H1 (cell line): ENCODE results near the gene ZNF91. TPM values are rescaled to one million over a fixed set of nuclear protein-coding genes. Genes with fewer than 3 reads are reported as not detected.

Source experiments
- CTCF ChIA-PET: fragments of 300-600 bp; sonication (Branson Sonifier 250); formaldehyde crosslinking; loops from one replicate; lab custom pipeline; 2021; ENCODE audit not compliant: partially characterized antibody; lab: Charles Lee
- POLR2A ChIA-PET: fragments of 300-600 bp; sonication (Branson Sonifier 250); formaldehyde crosslinking; loops from one replicate; lab custom pipeline; 2021; ENCODE audit warnings: inconsistent platforms; ENCODE audit not compliant: partially characterized antibody; lab: Charles Lee
- DNase-seq, 2 experiments: peaks; one replicate each; pipeline versions ENCODE4 v3.0.0 to v3.0.0-alpha.2; 2010 to 2022; ENCODE audit warnings: low spot score in 2 of 2, low read depth in 1 of 2, mixed read lengths in 1 of 2
- FAIRE-seq: peaks from 2 replicates; lab custom pipeline; 2011; peaks lifted over from hg19 to GRCh38; lab: Jason Lieb, UNC
- H2AFZ ChIP-seq: 2 replicates; pipeline ENCODE4 v1.8.1; 2012; ENCODE audit warnings: low read length, inconsistent platforms
- H2AK5ac ChIP-seq: 2 replicates; pipeline ENCODE4 v1.6.1; 2013; ENCODE audit warnings: low read depth, low read length
- H2BK120ac ChIP-seq: replicated peaks from 2 replicates; pipeline ENCODE3; 2013; ENCODE audit warnings: low read depth, low read length, inconsistent platforms
- H2BK12ac ChIP-seq: 2 replicates; pipeline ENCODE4 v1.6.1; 2013; ENCODE audit warnings: low read depth, low read length
- H2BK15ac ChIP-seq: 2 replicates; pipeline ENCODE4 v1.6.1; 2013; ENCODE audit warnings: low read length
- H2BK20ac ChIP-seq: 2 replicates; pipeline ENCODE4 v1.6.1; 2013; ENCODE audit warnings: low read length
- H2BK5ac ChIP-seq: 2 replicates; pipeline ENCODE4 v1.6.1; 2013; ENCODE audit warnings: low read depth, low read length
- H3K14ac ChIP-seq: 2 replicates; pipeline ENCODE4 v1.6.1; 2013; ENCODE audit warnings: inconsistent platforms; ENCODE audit not compliant: insufficient read length
- H3K18ac ChIP-seq: 2 replicates; pipeline ENCODE4 v1.6.1; 2013; ENCODE audit warnings: low read length; ENCODE audit errors: extremely low read depth
- H3K23ac ChIP-seq: 2 replicates; pipeline ENCODE4 v1.6.1; 2013; ENCODE audit warnings: inconsistent platforms; ENCODE audit not compliant: insufficient read length
- H3K23me2 ChIP-seq: 2 replicates; pipeline ENCODE4 v1.6.1; 2013; ENCODE audit warnings: low read depth, low read length
- H3K27ac ChIP-seq: 2 replicates; pipeline ENCODE4 v1.6.1; 2011; ENCODE audit warnings: low read depth, low read length, inconsistent platforms
- H3K27me3 ChIP-seq, 4 experiments: replicated peaks in 1 of 4; 1 replicate in 1 of 4; 2 replicates in 3 of 4; pipeline versions ENCODE4 v1.6.1 to v1.8.1; 2011 to 2013; ENCODE audit warnings: low read length in 3 of 4, mild to moderate bottlenecking in 3 of 4, inconsistent platforms in 2 of 4, mixed read lengths in 2 of 4, moderate library complexity in 1 of 4; ENCODE audit not compliant: control insufficient read depth in 3 of 4, insufficient read depth in 3 of 4; ENCODE audit errors: extremely low read depth in 1 of 4
- H3K36me3 ChIP-seq, 4 experiments: 2 replicates each; pipeline versions ENCODE4 v1.6.1 to v1.8.1; 2011 to 2013; ENCODE audit warnings: mild to moderate bottlenecking in 4 of 4, low read length in 3 of 4, moderate library complexity in 2 of 4, control low read depth in 1 of 4, inconsistent platforms in 1 of 4; ENCODE audit not compliant: insufficient read depth in 4 of 4, control insufficient read depth in 2 of 4
- H3K4ac ChIP-seq: replicated peaks from 2 replicates; pipeline ENCODE3; 2013; ENCODE audit warnings: low read length, low read depth, mixed read lengths, inconsistent platforms; ENCODE audit not compliant: insufficient read length
- H3K4me1 ChIP-seq, 4 experiments: replicated peaks in 1 of 4; 1 replicate in 1 of 4; 2 replicates in 3 of 4; pipeline versions ENCODE4 v1.6.1 to v1.8.1; 2011 to 2013; ENCODE audit warnings: low read length in 3 of 4, inconsistent platforms in 2 of 4, mixed read lengths in 1 of 4; ENCODE audit not compliant: insufficient read depth in 4 of 4, control insufficient read depth in 3 of 4
- H3K4me2 ChIP-seq, 2 experiments: 2 replicates each; pipeline versions ENCODE4 v1.6.1 to v1.8.1; 2011 to 2013; ENCODE audit warnings: low read depth in 2 of 2, low read length in 2 of 2, control low read depth in 1 of 2, inconsistent platforms in 1 of 2, mild to moderate bottlenecking in 1 of 2; ENCODE audit not compliant: insufficient read depth in 1 of 2
- H3K4me3 ChIP-seq, 4 experiments: fragments of 200-600, 300-600 bp in 1 of 4; sonication (generic), shearing (Covaris generic), sonication (Bioruptor Twin) in 1 of 4; 2 replicates each; pipeline versions ENCODE4 v1.5.1 to v1.8.1; 2011 to 2016; ENCODE audit warnings: low read length in 4 of 4, low read depth in 3 of 4, control low read depth in 2 of 4, inconsistent platforms in 2 of 4, mild to moderate bottlenecking in 2 of 4, mixed read lengths in 1 of 4, moderate library complexity in 1 of 4; ENCODE audit not compliant: insufficient read depth in 2 of 4; ENCODE audit errors: extremely low read depth in 1 of 4
- H3K56ac ChIP-seq: replicated peaks from 2 replicates; pipeline ENCODE3; 2013; ENCODE audit warnings: low read depth, mild to moderate bottlenecking, mixed read lengths, low read length, inconsistent platforms; ENCODE audit not compliant: insufficient read length
- H3K79me1 ChIP-seq: 2 replicates; pipeline ENCODE4 v1.6.1; 2013; ENCODE audit warnings: low read depth, low read length, control low read depth
- H3K79me2 ChIP-seq, 2 experiments: 2 replicates each; pipeline versions ENCODE4 v1.6.1 to v1.8.1; 2012 to 2013; ENCODE audit warnings: low read length in 2 of 2, mild to moderate bottlenecking in 2 of 2, inconsistent platforms in 1 of 2; ENCODE audit not compliant: insufficient read depth in 2 of 2, control insufficient read depth in 1 of 2
- H3K9ac ChIP-seq, 4 experiments: replicated peaks in 1 of 4; 1 replicate in 1 of 4; 2 replicates in 3 of 4; pipeline versions ENCODE4 v1.6.1 to v1.8.1; 2011 to 2013; ENCODE audit warnings: low read depth in 3 of 4, low read length in 3 of 4, control low read depth in 2 of 4, mild to moderate bottlenecking in 2 of 4, moderate library complexity in 2 of 4, inconsistent platforms in 1 of 4; ENCODE audit errors: extremely low read depth in 1 of 4
- H3K9me3 ChIP-seq, 2 experiments: 2 replicates each; pipeline versions ENCODE4 v1.6.1 to v1.8.1; 2012 to 2013; ENCODE audit warnings: mild to moderate bottlenecking in 2 of 2, moderate library complexity in 2 of 2, control low read depth in 1 of 2, inconsistent platforms in 1 of 2, low read depth in 1 of 2, low read length in 1 of 2, mixed read lengths in 1 of 2; ENCODE audit not compliant: insufficient read depth in 2 of 2
- H4K20me1 ChIP-seq, 2 experiments: replicated peaks in 1 of 2; 2 replicates each; pipeline versions ENCODE3 to v1.8.1; 2011 to 2013; ENCODE audit warnings: inconsistent platforms in 2 of 2, low read length in 2 of 2, mild to moderate bottlenecking in 1 of 2; ENCODE audit not compliant: insufficient read depth in 2 of 2, control insufficient read depth in 1 of 2
- H4K5ac ChIP-seq: 2 replicates; pipeline ENCODE4 v1.6.1; 2013; ENCODE audit warnings: low read length, low read depth, mixed read lengths, inconsistent platforms; ENCODE audit not compliant: insufficient read length
- H4K8ac ChIP-seq: 2 replicates; pipeline ENCODE4 v1.8.0; 2013; ENCODE audit warnings: mild to moderate bottlenecking, moderate library complexity, low read length, inconsistent platforms; ENCODE audit not compliant: insufficient read depth; ENCODE audit errors: extremely low read depth
- H4K91ac ChIP-seq: replicated peaks from 2 replicates; pipeline ENCODE3; 2013; ENCODE audit warnings: low read length, mixed read lengths, inconsistent platforms; ENCODE audit not compliant: insufficient read length
- BACH1 ChIP-seq: IDR thresholded peaks from 2 replicates; pipeline ENCODE4 v1.6.1; 2012; ENCODE audit warnings: low read length, improper control_type of control experiment
- BCL11A ChIP-seq, 2 experiments: IDR thresholded peaks; one replicate each; pipeline ENCODE4 v1.6.1; 2011; ENCODE audit warnings: low read depth in 2 of 2, low read length in 2 of 2, mild to moderate bottlenecking in 2 of 2
- CREB1 ChIP-seq: IDR thresholded peaks from 2 replicates; pipeline ENCODE4 v1.6.1; 2012; ENCODE audit warnings: inconsistent platforms
- CTBP2 ChIP-seq: IDR thresholded peaks from 2 replicates; pipeline ENCODE4 v1.7.0; 2011; ENCODE audit warnings: borderline replicate concordance, mild to moderate bottlenecking, moderate library complexity, mixed read lengths, low read length; ENCODE audit not compliant: insufficient read depth, insufficient read length
- E2F6 ChIP-seq: IDR thresholded peaks from 2 replicates; pipeline ENCODE4 v1.6.1; 2012; ENCODE audit warnings: inconsistent platforms
- EGR1 ChIP-seq: IDR thresholded peaks from 2 replicates; pipeline ENCODE4 v1.6.1; 2011; ENCODE audit warnings: low read depth, low read length, borderline replicate concordance
- GABPA ChIP-seq: IDR thresholded peaks from 2 replicates; pipeline ENCODE4 v1.6.1; 2011; ENCODE audit warnings: mild to moderate bottlenecking, low read length, moderate library complexity, borderline replicate concordance; ENCODE audit not compliant: insufficient read depth
- POU5F1 ChIP-seq: IDR thresholded peaks from 2 replicates; pipeline ENCODE4 v1.6.1; 2011; ENCODE audit warnings: low read depth, mild to moderate bottlenecking, low read length, moderate library complexity
- RAD21 ChIP-seq, 2 experiments: IDR thresholded peaks in 1 of 2; conservative IDR thresholded peaks in 1 of 2; 2 replicates each; pipeline ENCODE4 v1.6.1; 2011; ENCODE audit warnings: low read depth in 2 of 2, low read length in 2 of 2, improper control_type of control experiment in 1 of 2, inconsistent platforms in 1 of 2, mild to moderate bottlenecking in 1 of 2, moderate library complexity in 1 of 2
- RFX5 ChIP-seq: IDR thresholded peaks from 2 replicates; pipeline ENCODE4 v1.6.1; 2011; ENCODE audit warnings: low read depth, low read length, improper control_type of control experiment, borderline replicate concordance
- RNF2 ChIP-seq: fragments of 200-900, 300-1000 bp; sonication (generic); IDR thresholded peaks from 2 replicates; pipeline ENCODE4 v1.7.1; 2016; ENCODE audit warnings: borderline replicate concordance, low read depth, mild to moderate bottlenecking, antibody characterized with exemption, low read length; ENCODE audit not compliant: poor library complexity, severe bottlenecking; ENCODE audit errors: missing control alignments
- RXRA ChIP-seq: IDR thresholded peaks from 2 replicates; pipeline ENCODE4 v1.6.1; 2011; ENCODE audit warnings: low read depth, mild to moderate bottlenecking, low read length, moderate library complexity; ENCODE audit not compliant: insufficient read depth
- SIRT6 ChIP-seq: IDR thresholded peaks from one replicate; pipeline ENCODE4 v1.7.1; 2012; ENCODE audit warnings: low read length, inconsistent platforms
- SP1 ChIP-seq: IDR thresholded peaks from 2 replicates; pipeline ENCODE4 v1.6.1; 2011; ENCODE audit warnings: low read depth, low read length
- WGBS, 2 experiments: shearing (Covaris generic) in 1 of 2; methylation state at CpG; one replicate each; pipeline versions ENCODE4 v1.1.6 to v1.1.7; 2013 to 2015; ENCODE audit warnings: low lambda C conversion rate in 2 of 2, mixed read lengths in 2 of 2, inconsistent platforms in 1 of 2, low coverage in 1 of 2, missing lambda C conversion rate in 1 of 2; ENCODE audit not compliant: insufficient replicate concordance in 2 of 2, insufficient coverage in 1 of 2, insufficient read length in 1 of 2; ENCODE audit errors: extremely low coverage in 1 of 2, missing lambda C conversion rate in 1 of 2; 5-methylcytosine and 5-hydroxymethylcytosine counted together
- polyA plus RNA-seq, 7 experiments: library from polyadenylated mRNA; depleted of rRNA in 3 of 7; stranded (reverse) in 5 of 7; unstranded in 2 of 7; fragments of >200 nt in 5 of 7; fragments of 200-250 nt in 2 of 7; gene quantifications; 1 replicate in 5 of 7; 2 replicates in 1 of 7; 4 replicates in 1 of 7; pipeline versions ENCODE4 v1.2.1 to v1.2.3, GENCODE V29; 2011 to 2013; ENCODE audit warnings: missing spikeins in 2 of 7, mixed read lengths in 2 of 7
- total RNA-seq: library from RNA; stranded (reverse); fragmentation: NEBNext Ultra II Directional; extraction: Animal tissue kit (Norgen Biotek cat#: 25700); gene quantifications from 2 replicates; pipeline ENCODE4 v1.2.1, GENCODE V29; 2021

The ZNF91 gene
- total and polyA plus RNA-seq, 2 of the 8 experiments (the other 6 are each of a cell fraction or from before 2014, with no cell fraction given): 16.5 to 35.1 TPM

- 88% methylated on average over 4 of the region's 4 CpGs; no CpG with 5 or more reads in 1 of the 2 experiments for WGBS, 2 experiments
- H3K23ac ChIP-seq: no peak overlapping the region
- no peaks in the 10 kb centered on the region for H3K23me2 ChIP-seq
- no peak overlapping the region for H3K18ac ChIP-seq
- no peaks in the 10 kb centered on the region for H3K79me1 ChIP-seq
- no peak overlapping the region for H2AFZ ChIP-seq
- H3K27me3 ChIP-seq: no peaks in the 10 kb centered on the region
- no peak overlapping the region for H3K4me2 ChIP-seq
- no peak for DNase-seq
- FAIRE-seq: no peak
- H3K4ac ChIP-seq: no peak overlapping the region
- H2AK5ac ChIP-seq: no peak overlapping the region
- CTCF ChIA-PET: interaction anchor here (0.9 kb wide), 1 partner anchor 10 kb away, joined by 3 read pairs; no protein-coding TSS in a partner anchor
- H4K5ac ChIP-seq: no peak overlapping the region
- no peaks in the 10 kb centered on the region for H3K4me1 ChIP-seq
- no peak overlapping the region for H2BK12ac ChIP-seq
- no peak overlapping the region for H4K8ac ChIP-seq
- H4K91ac ChIP-seq: no peak overlapping the region
- H3K9me3 ChIP-seq: peaks cover 14 to 29% of the 10 kb centered on the region in 2 experiments; a peak in 3 of 4 replicates
- no peak overlapping the region for H2BK5ac ChIP-seq
- H4K20me1 ChIP-seq: no peaks in the 10 kb centered on the region
- H3K14ac ChIP-seq: no peak overlapping the region
- POLR2A ChIA-PET: no interaction called here
- no peaks in the 10 kb centered on the region for H3K79me2 ChIP-seq
- H3K27ac ChIP-seq: no peak overlapping the region
- no peak overlapping the region for H2BK15ac ChIP-seq
- H3K9ac ChIP-seq: no peak overlapping the region
- H3K36me3 ChIP-seq: no peaks in the 10 kb centered on the region
- no peak overlapping the region for H3K4me3 ChIP-seq
- H2BK20ac ChIP-seq: no peak overlapping the region
- no peak overlapping the region for H2BK120ac ChIP-seq
- no peak overlapping the region for H3K56ac ChIP-seq
- no peak for TF ChIP-seq SP1
- TF ChIP-seq BCL11A (IDR thresholded peaks at IDR 0.05; ENCODE audit: low read depth in 2 of 2, low read length in 2 of 2): no peak
- no peak for TF ChIP-seq RFX5
- no peak for TF ChIP-seq EGR1
- no peak for TF ChIP-seq GABPA
- TF ChIP-seq CTBP2: no peak
- TF ChIP-seq RXRA: no peak
- TF ChIP-seq RNF2: no peak
- TF ChIP-seq CREB1: no peak
- no peak for TF ChIP-seq RAD21 (IDR thresholded peaks at IDR 0.05 in 1 of 2, conservative IDR thresholded peaks at IDR 0.05 in 1 of 2; ENCODE audit: low read depth in 2 of 2, low read length in 2 of 2)
- TF ChIP-seq SIRT6: no peak
- no peak for TF ChIP-seq BACH1
- no peak for TF ChIP-seq POU5F1
- TF ChIP-seq E2F6: no peak
Measured at GRCh38 chr19:23294141-23294540, 101.1 kb downstream of the ZNF91 start.
